Lung (tissue), 12 donors: ENCODE data around the gene TRIP6. TPM values are rescaled to one million over a fixed set of nuclear protein-coding genes. Genes with fewer than 3 reads are reported as not detected.

Experiments
- ATAC-seq: fragments of 200-7000 bp; cut with Tn5 transposase; one replicate; pipeline ENCODE4 v1.9.1; 2020; ENCODE audit warnings: moderate number of reproducible peaks; ENCODE audit not compliant: insufficient read depth, low FRiP score
- DNase-seq, 3 donors: peaks; one replicate each; pipeline ENCODE4 v3.0.0-alpha.2; 2013 to 2017
- H3K27ac ChIP-seq, 2 donors: one replicate each; pipeline ENCODE4 v1.5.1; 2013; ENCODE audit warnings: mild to moderate bottlenecking in 2 of 2, moderate library complexity in 2 of 2, control low read depth in 1 of 2, inconsistent platforms in 1 of 2, low read depth in 1 of 2, low read length in 1 of 2
- H3K27me3 ChIP-seq, 3 donors: one replicate each; pipeline ENCODE4 v1.5.1; 2013; ENCODE audit warnings: low read length in 2 of 3; ENCODE audit not compliant: control insufficient read depth in 3 of 3, insufficient read depth in 3 of 3
- H3K36me3 ChIP-seq, 4 donors: one replicate each; pipeline ENCODE4 v1.5.1; 2013; ENCODE audit warnings: low read length in 4 of 4, mild to moderate bottlenecking in 1 of 4, moderate library complexity in 1 of 4; ENCODE audit not compliant: control insufficient read depth in 4 of 4, insufficient read depth in 4 of 4
- H3K4me1 ChIP-seq, 5 donors: one replicate each; pipeline ENCODE4 v1.5.1; 2013; ENCODE audit warnings: low read length in 5 of 5, mild to moderate bottlenecking in 2 of 5, moderate library complexity in 1 of 5; ENCODE audit not compliant: control insufficient read depth in 5 of 5, insufficient read depth in 5 of 5
- H3K4me3 ChIP-seq: one replicate; pipeline ENCODE4 v1.5.1; 2013; ENCODE audit warnings: mild to moderate bottlenecking, control low read depth, moderate library complexity
- H3K9ac ChIP-seq, 2 donors: one replicate each; pipeline ENCODE4 v1.5.1; 2013; ENCODE audit warnings: low read length in 2 of 2, control low read depth in 1 of 2; ENCODE audit not compliant: insufficient read depth in 1 of 2
- H3K9me3 ChIP-seq, 4 donors: one replicate each; pipeline ENCODE4 v1.5.1; 2013; ENCODE audit warnings: low read length in 3 of 4, mild to moderate bottlenecking in 1 of 4, moderate library complexity in 1 of 4; ENCODE audit not compliant: control insufficient read depth in 4 of 4, insufficient read depth in 3 of 4
- CTCF ChIP-seq: IDR thresholded peaks from 2 replicates; pipeline ENCODE4 v1.5.1; 2012; ENCODE audit warnings: mild to moderate bottlenecking; ENCODE audit errors: control extremely low read depth, extremely low read depth
- WGBS, 2 donors: extraction: QIAGEN DNeasy Blood & Tissue Kit; methylation state at CpG; one replicate each; pipeline ENCODE4 v1.1.7; 2013; 5-methylcytosine and 5-hydroxymethylcytosine counted together
- polyA plus RNA-seq, 2 donors: library from polyadenylated mRNA; stranded (reverse); fragments of 200-250 nt; gene quantifications; one replicate each; pipeline ENCODE4 v1.2.1, GENCODE V29; 2013
- total RNA-seq, 2 donors: library from RNA; depleted of rRNA in 1 of 2; stranded (reverse); fragments of >200 nt in 1 of 2; gene quantifications; one replicate each; pipeline ENCODE4 v1.2.1, GENCODE V29; 2014 to 2021
- donor health status: control.
- donor health status: control.
- donor health status: Bipolar disorder and iron deficiency.
- donor health status: healthy.
- donor health status: DM: yes; HTN: yes; CAD: no.

Gene TRIP6
- total and polyA plus RNA-seq, 4 donors = 41.4 to 81.8 (median 52.3) TPM

GRCh38 chr7:100825751-100826513 lies 41.3 kb upstream of the TRIP6 start:
- peak; percentile 70 to 88 (median 83) for DNase-seq
- 12 to 16% methylated on average over 17 of the region's 17 CpGs for WGBS, 2 donors

GRCh38 chr7:100826514-100827329 lies 40.5 kb upstream of the TRIP6 start:
- no peak for TF ChIP-seq CTCF

More at GRCh38 chr7:100825751-100826513, 41.3 kb upstream of the TRIP6 start:
- peak overlapping the region; percentile 45 for H3K4me3 ChIP-seq
- no peaks in the 10 kb centered on the region for H3K9me3 ChIP-seq
- peaks cover 0 to 16% (median 10%) of the 10 kb centered on the region in 4 donors for H3K36me3 ChIP-seq
- H3K27ac ChIP-seq = peak overlapping the region; percentile 87 to 94
- H3K27me3 ChIP-seq = no peaks in the 10 kb centered on the region
- no peak for ATAC-seq
- TF ChIP-seq CTCF = no peak
- H3K4me1 ChIP-seq = peaks cover 0 to 31% (median 4%) of the 10 kb centered on the region in 5 donors
- peak overlapping the region; percentile 52 to 81 for H3K9ac ChIP-seq

GRCh38 chr7:100827330-100828226 lies 39.6 kb upstream of the TRIP6 start, which contains the start of gene EPHB4:
Gene EPHB4, minus strand, starts transcription at chr7:100827523. Its CDS starts 493 bp downstream, at chr7:100827030.
- Histone ChIP-seq H3K27ac (peak within 1 kb of the TSS; percentile 87 to 94), H3K27me3 (no peaks in the 10 kb centered on the region), H3K36me3 (peaks cover 0 to 13% (median 6%) of the 10 kb centered on the region in 4 donors), H3K4me3 (peak within 1 kb of the TSS; percentile 45), H3K4me1 (peaks cover 0 to 31% (median 4%) of the 10 kb centered on the region in 5 donors), H3K9me3 (no peaks in the 10 kb centered on the region), H3K9ac (peak within 1 kb of the TSS; percentile 52 to 70)
- 0 to 1% methylated on average over 57 to 80 of the region's 80 CpGs for WGBS, 2 donors
- no peak for TF ChIP-seq CTCF
- ATAC-seq (peak; percentile 69), DNase-seq (peak; percentile 95 to 98 (median 97))

More at GRCh38 chr7:100826514-100827329, 40.5 kb upstream of the TRIP6 start:
- Histone ChIP-seq H3K4me1 (peaks cover 0 to 31% (median 4%) of the 10 kb centered on the region in 5 donors), H3K9ac (peak overlapping the region; percentile 43 to 52), H3K27ac (peak overlapping the region; percentile 87 to 94), H3K36me3 (peaks cover 0 to 16% (median 9%) of the 10 kb centered on the region in 4 donors), H3K9me3 (no peaks in the 10 kb centered on the region), H3K27me3 (no peaks in the 10 kb centered on the region), H3K4me3 (peak overlapping the region; percentile 45)
- 1 to 3% methylated on average over 43 to 71 of the region's 71 CpGs for WGBS, 2 donors
- DNase-seq (peak; percentile 46 to 49 (median 49)), ATAC-seq (no peak)
